HG03175 (cell line): ENCODE results near the gene AGAP2.
A peak's percentile ranks its signal among the peaks of the same experiment; 100 is the strongest.

Experiments used
- ATAC-seq: cut with Tn5 transposase; IDR thresholded peaks from one replicate; pipeline ENCODE4 v1.9.1; 2021; ENCODE audit warnings: mild to moderate bottlenecking, moderate library complexity; ENCODE audit not compliant: unreplicated experiment

Gene AGAP2

DNA sequence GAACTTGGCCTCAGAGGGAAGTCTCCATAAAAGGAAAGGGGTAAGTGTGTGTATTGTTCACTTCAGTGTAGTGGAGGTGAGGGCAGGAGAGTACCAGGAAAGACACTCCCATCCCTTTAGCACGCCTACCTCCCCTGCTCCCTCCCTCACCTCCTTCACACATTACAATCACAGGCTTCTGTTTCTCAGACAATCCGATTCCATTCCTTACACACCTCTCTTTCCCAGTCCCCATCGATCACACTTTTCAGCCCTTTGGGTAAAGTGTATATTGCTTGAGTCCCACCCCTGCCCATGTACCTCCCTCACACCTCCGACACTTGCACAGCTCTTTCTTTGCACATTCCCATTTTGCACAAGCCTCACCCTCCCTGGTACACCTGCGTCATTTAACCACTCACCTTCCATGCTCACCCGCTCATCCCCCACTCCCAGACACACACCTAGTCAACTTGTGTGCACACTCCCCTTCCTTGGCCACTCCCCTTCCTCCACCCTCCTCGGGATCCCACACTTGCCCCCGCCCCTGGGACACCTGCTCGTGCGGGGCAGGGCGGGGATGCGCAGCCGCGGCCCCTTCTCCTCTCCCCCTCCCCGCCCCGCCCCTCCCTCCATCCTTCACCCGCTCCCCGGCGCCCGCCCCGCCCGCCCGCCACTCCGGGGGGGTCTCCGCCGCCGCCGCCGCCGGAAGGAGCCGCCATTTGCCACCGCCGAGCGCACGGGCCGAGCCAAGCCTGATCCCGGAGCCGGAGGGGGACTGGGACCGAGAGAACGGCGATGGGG, 16.1 kb upstream of the AGAP2 start, which contains the start of gene MARCHF9:
MARCHF9 (plus strand) TSS at position 693 of the 783 bp plus-strand sequence. CDS start 426 bp downstream, outside the sequence.
- ATAC-seq, result no peak

DNA sequence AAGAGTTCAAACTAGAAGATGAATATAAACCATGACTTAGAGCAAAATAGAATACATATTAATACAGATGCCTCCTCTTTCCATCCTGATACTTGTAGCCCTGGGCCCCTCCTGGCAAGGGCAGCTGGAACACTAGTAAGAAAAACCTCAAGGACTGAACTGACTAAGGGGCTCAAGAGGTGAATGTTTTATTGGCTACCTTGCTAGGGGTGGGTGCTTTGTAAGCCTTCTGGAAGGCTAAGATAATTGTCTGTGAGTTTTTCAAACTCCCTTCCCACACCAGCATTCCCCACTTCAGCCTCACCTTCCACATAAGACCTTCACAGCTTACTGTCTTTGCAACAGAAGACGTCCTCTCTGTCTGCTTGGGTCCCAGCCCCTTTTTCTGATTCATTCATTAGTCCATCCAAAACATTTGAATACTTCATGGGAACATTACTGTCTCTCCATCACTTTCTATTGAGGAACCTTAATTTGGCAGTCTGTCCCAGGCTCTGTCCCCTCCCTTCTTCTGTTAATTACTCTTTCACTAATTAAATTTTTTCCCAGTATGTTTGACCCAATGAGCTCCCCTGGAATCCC, 15.3 kb upstream of the AGAP2 start:
- ATAC-seq, result no peak

DNA sequence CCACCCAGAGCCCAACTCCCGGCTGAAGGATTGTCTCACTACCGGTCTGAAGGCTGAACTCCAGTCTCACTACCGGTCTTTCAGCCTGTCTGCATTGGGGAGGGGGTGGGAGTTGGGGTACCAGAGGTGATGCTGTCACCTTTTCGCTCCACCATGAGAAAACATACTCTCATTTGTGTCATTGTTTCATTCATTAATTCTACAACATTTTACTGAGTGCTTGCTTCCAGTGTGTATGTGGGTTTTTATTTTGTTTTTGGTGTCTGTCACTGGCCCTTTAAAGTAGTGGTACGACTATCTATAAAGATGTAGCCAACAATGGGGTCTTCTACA, 14.1 kb upstream of the AGAP2 start:
- ATAC-seq, result no peak

DNA sequence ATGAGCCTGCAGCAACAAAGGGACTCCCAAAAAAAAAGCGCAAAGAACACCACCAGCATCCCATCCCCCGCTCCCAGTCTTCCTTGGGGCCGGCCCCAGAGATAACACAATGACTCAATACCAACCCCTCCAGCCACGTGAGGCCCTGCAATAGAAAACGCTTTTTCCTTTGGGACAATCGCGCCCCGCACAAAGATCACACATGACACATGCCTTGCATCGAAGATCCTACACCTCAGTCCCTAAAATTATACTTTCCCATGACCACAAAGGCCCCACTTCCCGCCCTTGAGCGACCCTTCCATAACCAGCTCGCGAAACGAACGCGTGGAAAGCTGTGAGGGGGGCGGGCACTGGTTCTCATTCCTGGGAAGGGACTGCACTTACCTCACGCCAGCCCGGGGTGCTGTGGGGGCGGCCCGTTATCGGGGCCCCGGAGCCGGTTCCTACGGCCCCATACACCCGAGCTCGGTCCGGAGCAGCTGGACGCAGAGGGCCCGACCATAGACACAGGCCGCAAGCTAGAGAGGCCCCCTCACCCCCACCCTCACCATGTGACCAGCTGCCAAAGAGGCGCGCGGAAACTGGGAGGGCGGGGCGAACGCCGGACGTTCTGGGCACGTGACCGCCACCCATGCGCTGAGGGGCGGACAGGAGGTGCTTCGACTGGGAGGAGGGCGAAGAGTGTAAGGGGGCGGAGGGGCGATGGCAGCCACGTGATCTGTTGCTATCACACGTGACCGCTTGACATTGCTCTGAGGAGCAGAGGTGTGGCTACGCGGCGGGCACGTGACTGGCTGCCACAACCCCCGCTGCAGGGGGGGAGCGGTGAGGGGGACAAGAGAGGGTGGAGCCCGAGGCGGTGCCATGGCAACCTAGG, 13.5 kb upstream of the AGAP2 start, which contains the start of gene CDK4:
CDK4 (minus strand) TSS at position 523 of the 880 bp plus-strand sequence. CDS start 593 bp downstream, outside the sequence.
- peak; percentile 74 for ATAC-seq

DNA sequence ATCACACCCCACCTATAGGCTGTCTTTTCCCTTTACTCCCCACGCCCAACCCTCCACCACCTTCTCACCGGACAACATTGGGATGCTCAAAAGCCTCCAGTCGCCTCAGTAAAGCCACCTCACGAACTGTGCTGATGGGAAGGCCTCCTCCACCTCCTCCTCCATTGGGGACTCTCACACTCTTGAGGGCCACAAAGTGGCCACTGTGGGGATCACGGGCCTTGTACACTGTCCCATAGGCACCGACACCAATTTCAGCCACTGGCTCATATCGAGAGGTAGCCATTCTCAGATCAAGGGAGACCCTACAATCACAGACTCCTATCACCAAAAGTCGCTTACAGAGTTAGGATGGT, 12.9 kb upstream of the AGAP2 start:
- no peak for ATAC-seq

DNA sequence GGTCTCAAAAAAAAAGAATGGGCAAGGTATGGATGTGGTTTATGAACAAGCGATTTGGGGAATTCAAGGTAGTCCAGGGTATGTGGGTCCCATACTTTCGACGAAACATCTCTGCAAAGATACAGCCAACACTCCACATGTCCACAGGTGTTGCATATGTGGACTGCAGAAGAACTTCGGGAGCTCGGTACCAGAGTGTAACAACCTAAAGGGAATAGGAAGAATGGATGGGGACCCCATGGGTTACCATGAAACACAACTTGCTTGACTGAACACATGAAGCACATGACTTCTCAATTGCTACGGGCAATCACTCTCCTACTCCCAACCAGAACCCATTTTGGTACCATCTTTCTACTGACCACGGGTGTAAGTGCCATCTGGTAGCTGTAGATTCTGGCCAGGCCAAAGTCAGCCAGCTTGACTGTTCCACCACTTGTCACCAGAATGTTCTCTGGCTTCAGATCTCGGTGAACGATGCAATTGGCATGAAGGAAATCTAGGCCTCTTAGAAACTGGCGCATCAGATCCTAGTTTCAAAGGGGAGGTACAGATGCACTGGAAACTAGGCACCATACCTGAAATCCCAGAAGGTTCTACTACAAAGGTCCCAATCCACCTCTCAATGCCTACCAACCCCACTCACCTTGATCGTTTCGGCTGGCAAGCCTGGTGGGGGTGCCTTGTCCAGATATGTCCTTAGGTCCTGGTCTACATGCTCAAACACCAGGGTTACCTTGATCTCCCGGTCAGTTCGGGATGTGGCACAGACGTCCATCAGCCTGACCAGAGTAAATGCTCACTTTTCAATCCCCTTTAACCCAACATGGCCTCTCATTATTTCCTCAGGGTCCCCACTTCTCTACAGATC, 12.3 kb upstream of the AGAP2 start:
- no peak for ATAC-seq

DNA sequence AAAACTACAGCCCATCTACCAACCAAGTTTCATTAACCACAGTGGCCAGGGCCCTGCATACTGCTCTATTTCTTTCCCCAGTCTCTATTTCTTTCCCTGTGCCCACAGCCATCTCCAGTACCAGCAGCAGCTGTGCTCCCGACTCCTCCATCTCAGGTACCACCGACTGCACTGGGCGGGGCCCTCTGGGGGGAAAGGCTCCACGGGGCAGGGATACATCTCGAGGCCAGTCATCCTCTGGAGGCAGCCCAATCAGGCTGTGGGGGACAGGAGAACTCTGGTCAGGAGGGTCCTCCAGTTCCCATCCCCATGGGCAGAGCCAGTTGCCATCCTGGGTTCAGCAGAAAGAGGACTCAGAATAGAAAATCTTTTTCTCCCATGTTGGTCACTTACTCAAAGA, 10.5 kb upstream of the AGAP2 start:
- no peak for ATAC-seq

DNA sequence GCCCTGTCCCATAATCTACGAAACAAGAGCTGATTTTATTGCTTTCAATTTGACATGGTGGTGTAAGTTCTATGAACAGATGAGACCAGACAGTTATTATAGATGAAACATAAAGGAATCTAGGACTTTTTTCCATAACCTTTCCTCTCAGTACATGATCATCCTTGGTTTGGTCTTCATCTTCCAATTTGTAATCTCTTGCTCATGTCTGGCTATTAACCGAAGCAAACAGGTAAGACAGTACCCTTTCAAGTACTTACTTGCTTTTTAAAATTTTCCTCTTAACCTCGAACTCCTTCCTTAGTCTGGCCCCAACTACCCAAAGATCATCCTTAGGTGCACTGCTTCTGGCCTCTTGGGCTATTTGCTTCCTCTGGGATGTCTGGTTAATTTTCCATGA, 7.5 kb upstream of the AGAP2 start:
- no peak for ATAC-seq

DNA sequence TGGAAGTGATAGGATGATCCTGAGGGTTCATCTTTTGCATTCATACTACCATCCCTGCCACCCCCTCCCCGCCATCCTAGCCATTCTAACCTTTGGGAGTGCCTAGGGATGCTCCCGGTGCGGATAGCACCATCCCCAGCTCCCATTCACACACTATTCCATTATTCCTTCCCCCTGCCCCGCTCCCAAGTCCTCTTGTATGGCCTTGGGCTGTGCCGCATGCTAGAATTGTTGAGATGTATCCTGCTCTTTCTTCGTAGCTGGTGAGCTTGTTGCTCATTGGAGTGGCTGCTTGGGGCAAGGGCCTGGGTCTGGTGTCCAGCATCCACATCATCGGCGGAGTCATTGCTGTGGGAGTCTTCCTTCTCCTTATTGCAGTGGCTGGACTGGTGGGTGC, 6.9 kb upstream of the AGAP2 start:
- ATAC-seq, result no peak

DNA sequence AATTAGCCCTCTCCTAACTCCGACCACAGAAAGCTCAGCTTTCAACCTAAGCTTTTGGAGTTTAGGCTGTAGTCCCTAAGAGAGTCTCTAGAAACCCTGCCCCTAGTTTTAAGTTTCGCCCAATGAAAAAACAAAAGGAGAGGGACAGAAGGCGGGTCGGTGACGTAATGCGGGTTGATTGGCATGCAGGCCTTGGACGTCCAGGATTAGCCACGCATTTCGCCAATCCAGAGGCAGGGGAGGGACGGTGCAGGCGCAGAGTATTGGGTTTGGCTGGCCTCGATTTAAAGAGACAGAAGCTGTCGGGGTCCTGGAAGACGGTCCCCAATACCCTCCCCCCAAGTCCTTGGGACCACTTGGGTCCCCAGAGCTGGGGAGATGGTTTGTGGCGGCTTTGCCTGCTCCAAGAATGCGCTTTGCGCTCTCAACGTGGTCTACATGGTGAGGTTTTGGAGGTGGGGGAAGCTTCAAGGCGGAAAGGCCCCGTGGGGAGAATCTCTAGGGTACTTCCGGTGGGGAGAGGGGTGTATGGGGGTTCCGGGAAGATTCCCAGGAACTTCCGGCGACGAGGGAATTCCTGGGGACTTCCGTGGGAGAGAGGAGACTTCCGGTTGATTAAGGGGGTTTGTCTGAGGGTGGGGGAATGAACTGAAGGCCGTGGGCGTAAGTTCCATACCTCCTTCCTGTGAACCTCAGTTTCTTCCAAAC, 6.4 kb upstream of the AGAP2 start, which contains the start of gene TSPAN31:
TSPAN31 (plus strand) TSS at position 263 of the 708 bp plus-strand sequence; CDS start at position 379, 116 bp downstream.
- ATAC-seq, result peak; percentile 80

DNA sequence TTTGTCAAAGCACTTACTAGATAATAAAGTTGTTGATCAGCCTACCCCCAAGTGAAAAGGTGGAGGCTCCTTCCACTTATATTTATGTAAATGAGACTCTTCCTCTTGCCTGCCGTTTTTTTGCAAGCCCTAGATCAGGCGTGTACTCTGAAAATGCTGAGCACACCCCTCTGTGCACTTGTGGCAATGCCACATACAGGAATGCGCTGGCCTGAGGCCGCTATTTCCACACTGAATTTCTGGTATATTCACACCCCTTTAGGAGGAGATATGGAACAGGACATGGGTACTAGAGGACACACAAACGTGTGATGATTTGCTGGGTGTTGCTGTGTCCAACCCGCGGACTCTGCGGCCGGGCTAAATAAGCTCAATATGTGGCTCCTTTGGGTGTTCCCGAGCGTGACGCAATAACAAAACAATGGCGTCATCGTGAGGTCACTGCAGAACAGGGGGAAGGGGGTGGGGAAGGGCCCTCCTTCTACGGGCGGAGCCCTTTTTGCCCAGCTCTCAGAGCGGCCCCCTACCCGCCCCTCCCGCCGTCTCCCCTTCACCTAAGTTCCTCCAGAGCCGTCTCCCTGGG, 5.7 kb upstream of the AGAP2 start:
- peak; percentile 33 for ATAC-seq

DNA sequence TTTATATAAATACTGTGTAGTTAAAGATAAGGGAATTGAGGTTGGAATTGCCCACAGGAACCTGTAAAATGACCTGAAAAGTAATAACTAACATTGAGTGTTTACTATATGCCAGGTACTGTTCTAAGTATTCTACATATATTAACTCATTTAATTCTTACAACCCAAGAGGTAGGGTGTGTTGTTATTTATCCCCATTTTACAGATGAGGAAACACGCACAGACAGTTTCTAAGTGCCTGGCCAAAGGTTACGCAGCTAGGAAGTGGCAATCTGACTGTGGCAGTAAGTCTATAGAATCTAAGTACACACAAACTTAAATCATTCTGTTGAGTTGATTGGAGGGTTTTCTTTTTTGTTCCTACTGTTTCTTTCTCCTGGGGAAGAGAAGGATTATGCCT, 5.2 kb upstream of the AGAP2 start:
- no peak for ATAC-seq

DNA sequence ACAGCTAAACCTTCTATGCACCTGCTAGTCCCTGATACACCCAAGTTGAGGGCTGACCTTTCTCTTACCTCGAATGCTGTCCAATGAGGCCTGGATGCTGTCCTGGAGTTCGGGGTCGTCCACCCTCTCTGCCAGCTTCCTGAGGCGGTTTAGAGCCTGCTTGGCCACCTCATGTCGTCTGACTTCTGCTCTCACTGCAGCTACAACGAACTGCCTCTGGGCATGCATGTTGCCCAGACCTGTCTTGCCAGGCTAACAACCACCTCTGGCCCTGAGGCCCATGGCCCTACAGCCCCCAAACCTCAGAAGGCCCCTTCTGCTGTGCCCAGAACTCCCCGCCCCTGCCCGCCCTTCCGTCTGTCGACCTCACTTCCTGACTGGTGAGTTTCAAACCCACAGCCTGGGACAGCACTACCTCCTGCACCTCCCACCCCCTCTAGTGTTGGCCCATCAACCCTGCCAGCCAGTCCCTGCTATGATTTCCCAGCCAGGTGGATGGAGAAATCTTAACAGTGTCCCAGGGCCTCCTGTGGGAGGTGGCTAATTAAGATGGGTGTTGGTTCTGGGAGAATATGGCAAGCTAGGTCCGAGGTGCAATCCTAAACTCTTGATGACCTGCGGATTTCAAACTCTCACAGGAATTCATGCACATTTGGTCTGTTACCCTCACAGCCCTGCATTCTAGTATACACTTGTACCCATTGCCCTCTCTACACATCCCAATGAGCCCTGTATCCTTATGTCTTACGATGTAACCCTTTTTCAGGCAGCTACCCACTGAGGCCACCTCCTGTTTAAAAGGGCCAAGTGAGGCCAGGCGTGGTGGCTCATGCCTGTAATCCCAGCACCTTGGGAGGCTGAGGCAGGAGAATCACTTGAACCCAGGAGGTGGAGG, 3.5 kb upstream of the AGAP2 start:
- ATAC-seq, result peak; percentile 58

DNA sequence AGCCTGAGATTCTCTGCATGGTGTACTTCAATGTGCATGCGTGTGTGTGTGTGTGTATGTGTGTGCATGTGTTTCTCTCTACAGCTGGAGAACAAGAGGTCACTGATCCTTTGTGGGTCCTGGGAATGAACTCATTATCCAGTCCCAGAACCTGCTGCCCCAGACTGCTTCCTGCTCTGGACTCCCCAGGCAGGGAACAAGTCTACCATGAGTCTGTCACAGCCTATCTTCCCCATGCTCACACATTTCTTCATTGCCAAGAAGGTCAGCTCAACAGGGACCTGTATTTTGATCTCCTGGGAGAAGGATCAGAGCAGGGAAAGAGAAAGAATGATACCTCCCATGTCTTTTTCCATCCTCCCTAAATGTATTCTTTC, 2.9 kb upstream of the AGAP2 start:
- no peak for ATAC-seq

DNA sequence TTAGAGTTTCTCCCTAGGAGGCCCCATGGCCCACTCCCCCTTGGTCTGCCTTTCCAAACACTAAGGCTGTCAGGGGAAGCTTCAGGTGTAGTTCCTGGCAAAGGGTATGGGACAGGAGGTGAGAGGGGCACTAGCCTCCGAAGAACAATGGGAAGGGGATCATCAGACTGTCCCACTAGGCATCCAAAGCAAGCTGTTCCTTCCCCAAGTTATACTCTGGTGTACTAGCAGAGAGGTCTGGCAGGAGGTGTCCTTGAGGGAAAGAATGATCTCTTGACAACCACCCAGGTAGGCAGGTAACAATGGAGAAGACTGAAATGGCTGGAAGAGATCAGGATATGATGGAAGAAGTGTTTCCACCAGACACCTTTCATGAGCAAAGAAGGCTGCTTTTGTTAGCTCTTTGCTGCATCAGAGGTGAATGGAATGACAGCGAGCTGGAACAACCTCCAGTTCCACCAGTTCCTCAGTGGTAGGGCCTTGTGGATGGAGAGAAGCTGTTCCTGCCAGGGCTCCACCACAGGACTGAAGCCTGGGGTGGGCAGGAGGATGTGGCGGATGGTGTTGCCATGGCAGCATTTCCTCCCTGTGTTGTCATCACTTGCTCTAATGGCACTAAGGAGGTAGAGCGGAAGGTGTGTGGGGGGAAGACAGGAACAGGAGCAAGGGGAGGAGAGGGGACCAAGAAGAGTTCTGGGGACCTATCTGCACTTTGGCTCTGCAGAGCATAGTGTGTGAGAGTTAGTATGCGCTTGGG, 2.3 kb upstream of the AGAP2 start:
- ATAC-seq, result peak; percentile 70

DNA sequence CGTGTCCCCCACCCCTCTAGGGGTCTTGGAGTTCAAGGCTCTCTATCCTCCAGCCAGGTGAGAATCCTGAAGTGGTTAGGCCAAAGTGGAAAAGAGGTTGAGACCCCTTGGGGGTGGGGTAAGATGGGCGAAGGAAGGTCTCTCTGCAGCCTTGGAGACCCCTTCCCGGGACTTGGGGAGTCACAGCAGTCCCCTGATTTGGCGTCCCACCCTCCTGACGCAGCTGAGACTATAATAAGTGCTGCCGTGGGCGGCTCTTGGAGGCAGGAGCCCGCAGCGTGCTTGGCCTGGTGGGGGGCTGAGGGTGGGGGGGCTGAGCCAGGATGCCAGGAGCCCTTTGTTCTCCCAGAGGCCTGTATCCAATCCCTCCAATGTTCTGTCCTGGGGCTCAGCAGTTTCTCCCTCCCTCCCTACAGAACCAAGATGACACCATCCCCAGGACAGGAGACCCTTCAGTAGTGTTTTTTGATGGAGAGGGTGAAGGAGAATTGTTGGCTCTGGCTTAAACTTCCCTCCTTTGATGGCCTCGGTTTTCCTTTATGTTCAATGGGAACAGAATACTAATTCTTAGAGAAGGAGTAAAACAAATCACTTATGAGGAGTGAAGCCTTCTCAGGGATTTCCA, 1.5 kb upstream of the AGAP2 start:
- ATAC-seq, result no peak

DNA sequence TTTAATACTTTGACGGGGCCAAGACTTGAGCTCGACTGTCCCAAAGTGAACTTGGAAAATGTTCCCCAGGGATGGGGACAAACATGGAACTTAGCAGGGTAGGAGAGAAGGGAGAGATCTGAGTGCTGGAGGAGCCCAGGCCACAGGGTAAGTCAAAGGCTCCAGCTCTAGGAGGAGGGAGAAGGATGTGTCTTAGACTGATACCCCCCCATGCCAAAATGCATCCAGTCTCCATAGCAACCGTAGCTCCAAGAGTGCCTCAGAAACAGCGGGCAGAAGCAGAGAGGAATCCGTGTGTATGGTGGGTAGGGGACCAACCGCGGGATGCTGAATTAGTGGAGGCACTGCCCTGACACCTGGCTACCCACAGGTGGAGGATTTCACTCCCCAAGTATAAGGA, 845 bp upstream of the AGAP2 start:
- ATAC-seq, result no peak
